CD14-positive monocyte (primary cell): ENCODE data around the gene TREX2. TPM values are rescaled to one million over a fixed set of nuclear protein-coding genes. Genes with fewer than 3 reads are reported as not detected.

Experiments used
- DNase-seq, 3 donors: peaks; one replicate each; pipeline ENCODE4 v3.0.0-alpha.2; 2011 to 2022
- H2AFZ ChIP-seq: 2 replicates; pipeline ENCODE4 v1.6.0; 2012; ENCODE audit warnings: mild to moderate bottlenecking, low read depth, low read length, inconsistent platforms; ENCODE audit not compliant: insufficient read depth, poor library complexity, severe bottlenecking
- H3K27ac ChIP-seq, 2 donors: 1 replicate in 1 of 2; 2 replicates in 1 of 2; pipeline ENCODE4 v1.5.1; 2012 to 2013; ENCODE audit warnings: low read length in 2 of 2, control low read depth in 1 of 2, inconsistent platforms in 1 of 2, low read depth in 1 of 2, mild to moderate bottlenecking in 1 of 2
- H3K27me3 ChIP-seq, 2 donors: one replicate each; pipeline versions ENCODE4 v1.6.0 to v1.6.1; 2011 to 2013; ENCODE audit warnings: low read length in 2 of 2; ENCODE audit not compliant: control insufficient read depth in 2 of 2, insufficient read depth in 2 of 2
- H3K36me3 ChIP-seq, 2 donors: replicated peaks in 1 of 2; 1 replicate in 1 of 2; 2 replicates in 1 of 2; pipeline versions ENCODE4 v1.5.1 to v1.6.1; 2012 to 2013; ENCODE audit warnings: low read length in 2 of 2, control low read depth in 1 of 2, inconsistent platforms in 1 of 2, mild to moderate bottlenecking in 1 of 2; ENCODE audit not compliant: insufficient read depth in 2 of 2, control insufficient read depth in 1 of 2
- H3K4me1 ChIP-seq, 2 donors: 1 replicate in 1 of 2; 2 replicates in 1 of 2; pipeline versions ENCODE4 v1.5.1 to v1.6.1; 2012 to 2013; ENCODE audit warnings: low read length in 2 of 2, control low read depth in 1 of 2, inconsistent platforms in 1 of 2, mild to moderate bottlenecking in 1 of 2, moderate library complexity in 1 of 2; ENCODE audit not compliant: insufficient read depth in 2 of 2, control insufficient read depth in 1 of 2
- H3K4me2 ChIP-seq: replicated peaks from 2 replicates; pipeline ENCODE3; 2012; ENCODE audit warnings: low read length, moderate library complexity, mild to moderate bottlenecking; ENCODE audit not compliant: poor library complexity, severe bottlenecking; ENCODE audit errors: extremely low read depth
- H3K4me3 ChIP-seq, 3 experiments: fragments of 200-600 bp in 1 of 3; sonication (generic) in 1 of 3; replicated peaks in 1 of 3; 1 replicate in 2 of 3; 2 replicates in 1 of 3; pipeline ENCODE4 v1.5.1; 2011 to 2013; ENCODE audit warnings: low read length in 3 of 3, mild to moderate bottlenecking in 3 of 3, control low read depth in 2 of 3, low read depth in 2 of 3, inconsistent platforms in 1 of 3, moderate library complexity in 1 of 3
- H3K79me2 ChIP-seq: 2 replicates; pipeline ENCODE4 v1.6.0; 2012; ENCODE audit warnings: mild to moderate bottlenecking, control low read depth, inconsistent platforms, low read length, moderate library complexity; ENCODE audit not compliant: insufficient read depth
- H3K9ac ChIP-seq: 2 replicates; pipeline ENCODE4 v1.6.0; 2017; ENCODE audit warnings: low read length, mild to moderate bottlenecking; ENCODE audit not compliant: insufficient read depth, poor library complexity, severe bottlenecking
- H3K9me3 ChIP-seq, 2 donors: replicated peaks in 1 of 2; 1 replicate in 1 of 2; 2 replicates in 1 of 2; pipeline versions ENCODE4 v1.5.1 to v1.6.1; 2012 to 2013; ENCODE audit warnings: low read length in 2 of 2, control low read depth in 1 of 2; ENCODE audit not compliant: control insufficient read depth in 1 of 2, insufficient read depth in 1 of 2
- H4K20me1 ChIP-seq: 2 replicates; pipeline ENCODE4 v1.6.0; 2012; ENCODE audit warnings: mild to moderate bottlenecking, low read length, control low read depth, moderate library complexity; ENCODE audit not compliant: insufficient read depth
- H3K27ac Mint-ChIP-seq, 7 donors: one replicate each; pipeline ENCODE4 v1.8.0; 2020; ENCODE audit warnings: mild to moderate bottlenecking in 7 of 7, mixed read lengths in 7 of 7, moderate library complexity in 6 of 7, inconsistent platforms in 2 of 7
- H3K27me3 Mint-ChIP-seq, 3 donors: one replicate each; pipeline ENCODE4 v1.8.0; 2021 to 2022; ENCODE audit warnings: low read depth in 3 of 3, mild to moderate bottlenecking in 3 of 3, mixed read lengths in 3 of 3, moderate library complexity in 3 of 3, inconsistent platforms in 1 of 3
- H3K36me3 Mint-ChIP-seq, 2 donors: one replicate each; pipeline ENCODE4 v1.8.0; 2020; ENCODE audit warnings: mixed read lengths in 2 of 2, inconsistent platforms in 1 of 2, mild to moderate bottlenecking in 1 of 2
- H3K4me1 Mint-ChIP-seq: one replicate; pipeline ENCODE4 v1.8.0; 2020; ENCODE audit warnings: mild to moderate bottlenecking, mixed read lengths
- H3K4me3 Mint-ChIP-seq, 2 donors: one replicate each; pipeline ENCODE4 v1.8.0; 2020; ENCODE audit warnings: mild to moderate bottlenecking in 2 of 2, mixed read lengths in 2 of 2, moderate library complexity in 1 of 2
- H3K9me3 Mint-ChIP-seq, 7 donors: one replicate each; pipeline ENCODE4 v1.8.0; 2020 to 2022; ENCODE audit warnings: mixed read lengths in 7 of 7, mild to moderate bottlenecking in 6 of 7, moderate library complexity in 6 of 7, inconsistent platforms in 2 of 7
- WGBS: methylation state at CpG from one replicate; pipeline ENCODE4 v1.1.5; 2013; ENCODE audit warnings: missing lambda C conversion rate; ENCODE audit not compliant: insufficient coverage; 5-methylcytosine and 5-hydroxymethylcytosine counted together
- intact Hi-C, 2 donors: fragments of 100-400 bp; cut with micrococcal nuclease; formaldehyde crosslinking; loops; one replicate each; pipeline versions ENCODE4 v1.15.0 to v1.15.1; 2023
- polyA plus RNA-seq, 3 donors: library from polyadenylated mRNA; depleted of rRNA in 1 of 3; unstranded in 2 of 3; stranded (reverse) in 1 of 3; fragments of 300-500 nt in 2 of 3; fragments of >200 nt in 1 of 3; fragmentation: Illumina TruSeq in 2 of 3; gene quantifications; 1 replicate in 2 of 3; 2 replicates in 1 of 3; pipeline ENCODE4 v1.2.3, GENCODE V29; 2012 to 2021
- TF ChIP-seq, protein P1 (sequence below): fragments of 200-600 bp; IDR thresholded peaks from one replicate; pipeline ENCODE4 v1.8.0; 2022; ENCODE audit warnings: antibody characterized with exemption, mild to moderate bottlenecking

The TREX2 gene
- polyA plus RNA-seq, 3 donors: 1.5 TPM; not detected in 2

DNA sequence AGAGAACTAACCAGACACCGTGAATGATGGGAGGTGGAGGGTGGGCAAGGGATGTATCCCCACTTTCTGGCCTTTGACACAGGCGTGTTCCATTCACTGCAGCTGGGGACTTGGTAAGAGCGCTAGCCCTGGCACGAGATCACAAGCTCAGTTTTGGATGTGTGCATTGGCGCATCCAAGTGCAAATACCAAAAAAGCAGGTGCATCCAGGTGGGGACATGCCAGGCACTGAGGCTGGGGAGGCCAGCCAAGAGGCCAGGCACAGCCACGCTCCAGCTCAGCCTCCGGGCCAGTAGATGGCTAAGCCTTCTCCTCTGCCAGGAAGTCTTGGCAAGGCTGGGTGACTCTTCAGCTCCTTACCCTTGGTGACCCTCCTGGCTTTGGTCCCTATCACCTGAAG is 39.0 kb downstream of the TREX2 start:
- Histone ChIP-seq H3K4me2 (no peak overlapping the region), H3K9me3 (no peaks in the 10 kb centered on the region), H3K36me3 (no peaks in the 10 kb centered on the region), H3K4me3 (no peak overlapping the region), H3K27me3 (no peaks in the 10 kb centered on the region), H3K27ac (no peak overlapping the region), H3K79me2 (no peaks in the 10 kb centered on the region), H4K20me1 (no peaks in the 10 kb centered on the region), H3K4me1 (peaks cover 4% of the 10 kb centered on the region in 2 donors), H2AFZ (no peak overlapping the region), H3K9ac (no peak overlapping the region)
- TF ChIP-seq, protein P1, sequence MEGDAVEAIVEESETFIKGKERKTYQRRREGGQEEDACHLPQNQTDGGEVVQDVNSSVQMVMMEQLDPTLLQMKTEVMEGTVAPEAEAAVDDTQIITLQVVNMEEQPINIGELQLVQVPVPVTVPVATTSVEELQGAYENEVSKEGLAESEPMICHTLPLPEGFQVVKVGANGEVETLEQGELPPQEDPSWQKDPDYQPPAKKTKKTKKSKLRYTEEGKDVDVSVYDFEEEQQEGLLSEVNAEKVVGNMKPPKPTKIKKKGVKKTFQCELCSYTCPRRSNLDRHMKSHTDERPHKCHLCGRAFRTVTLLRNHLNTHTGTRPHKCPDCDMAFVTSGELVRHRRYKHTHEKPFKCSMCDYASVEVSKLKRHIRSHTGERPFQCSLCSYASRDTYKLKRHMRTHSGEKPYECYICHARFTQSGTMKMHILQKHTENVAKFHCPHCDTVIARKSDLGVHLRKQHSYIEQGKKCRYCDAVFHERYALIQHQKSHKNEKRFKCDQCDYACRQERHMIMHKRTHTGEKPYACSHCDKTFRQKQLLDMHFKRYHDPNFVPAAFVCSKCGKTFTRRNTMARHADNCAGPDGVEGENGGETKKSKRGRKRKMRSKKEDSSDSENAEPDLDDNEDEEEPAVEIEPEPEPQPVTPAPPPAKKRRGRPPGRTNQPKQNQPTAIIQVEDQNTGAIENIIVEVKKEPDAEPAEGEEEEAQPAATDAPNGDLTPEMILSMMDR: no peak
- Mint-ChIP-seq H3K9me3 (peaks cover 0 to 1% (median 0%) of the 10 kb centered on the region in 7 donors), H3K4me1 (peaks cover 10% of the 10 kb centered on the region), H3K27ac (peak overlapping the region in 1 of 7 donors; percentile 23), H3K36me3 (no peaks in the 10 kb centered on the region), H3K27me3 (peaks cover 0 to 12% (median 2%) of the 10 kb centered on the region in 3 donors), H3K4me3 (peak overlapping the region in 1 of 2 donors; percentile 37)
- intact Hi-C loops: no loop called here
- 100% methylated on average over 5 of the region's 7 CpGs for WGBS
- no peak for DNase-seq

DNA sequence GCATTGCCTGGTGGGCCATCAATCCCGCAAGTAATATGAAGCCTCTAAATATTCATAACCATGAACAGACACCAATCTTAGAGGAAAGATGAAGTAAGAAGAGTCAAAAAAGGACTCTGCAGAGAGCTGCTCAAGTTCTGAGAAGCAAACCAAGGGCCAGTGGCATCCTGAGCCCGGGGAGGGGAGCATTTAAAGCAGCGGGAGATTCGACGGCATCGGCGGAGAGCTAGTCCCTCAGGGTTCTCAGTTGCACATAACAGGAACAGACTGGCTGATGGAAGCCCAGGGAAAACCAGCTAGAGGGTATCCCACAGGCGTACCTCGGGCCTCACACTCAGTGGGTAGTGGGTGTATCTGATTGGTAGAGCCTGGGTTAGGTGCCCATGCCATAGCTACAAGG is 39.8 kb downstream of the TREX2 start:
- Histone ChIP-seq H3K79me2 (no peaks in the 10 kb centered on the region), H4K20me1 (no peaks in the 10 kb centered on the region), H2AFZ (no peak overlapping the region), H3K4me2 (no peak overlapping the region), H3K9me3 (peaks cover 0 to 5% of the 10 kb centered on the region in 2 donors), H3K4me3 (no peak overlapping the region), H3K36me3 (no peaks in the 10 kb centered on the region), H3K27ac (no peak overlapping the region), H3K4me1 (no peaks in the 10 kb centered on the region), H3K27me3 (no peaks in the 10 kb centered on the region), H3K9ac (no peak overlapping the region)
- Mint-ChIP-seq H3K4me1 (peaks cover 7% of the 10 kb centered on the region), H3K36me3 (no peaks in the 10 kb centered on the region), H3K27me3 (peaks cover 0 to 14% (median 0%) of the 10 kb centered on the region in 3 donors), H3K27ac (no peak overlapping the region), H3K4me3 (no peak overlapping the region), H3K9me3 (peaks cover 0 to 10% (median 2%) of the 10 kb centered on the region in 7 donors)
- intact Hi-C loops: no loop called here
- TF ChIP-seq, protein P1: no peak
- no peak for DNase-seq
- WGBS: 88% methylated on average over 5 of the region's 9 CpGs
